CD4-positive, alpha-beta T cell (primary cell): ENCODE measurements around the gene RGMB. TPM values are rescaled to one million over a fixed set of nuclear protein-coding genes. Genes with fewer than 3 reads are reported as not detected.

ENCODE experiments used
- ATAC-seq: fragments of 200-7000 bp; cut with Tn5 transposase; one replicate; pipeline ENCODE4 v1.10.0; 2022; ENCODE audit warnings: mild to moderate bottlenecking; ENCODE audit not compliant: poor library complexity
- CTCF ChIA-PET: fragments of 350-600 bp; sonication (Branson Sonifier 250); formaldehyde crosslinking; loops from one replicate; lab custom pipeline; 2021; ENCODE audit warnings: antibody characterized with exemption, inconsistent platforms; lab: Charles Lee
- POLR2A ChIA-PET: fragments of 350-600 bp; sonication (Branson Sonifier 250); formaldehyde crosslinking; loops from one replicate; lab custom pipeline; 2021; ENCODE audit warnings: antibody characterized with exemption, inconsistent platforms; lab: Charles Lee
- DNase-seq, 14 experiments: peaks; one replicate each; pipeline ENCODE4 v3.0.0-alpha.2; 2013 to 2020; ENCODE audit warnings: mixed read lengths in 2 of 14
- H3K27ac ChIP-seq, 2 donors: one replicate each; pipeline versions ENCODE4 v1.5.1 to v1.7.0; 2013; ENCODE audit warnings: low read length in 2 of 2, low read depth in 1 of 2, mild to moderate bottlenecking in 1 of 2
- H3K27me3 ChIP-seq, 2 experiments: 1 replicate in 1 of 2; 2 replicates in 1 of 2; pipeline versions ENCODE4 v1.6.1 to v1.7.0; 2013; ENCODE audit warnings: low read length in 2 of 2, control low read depth in 1 of 2, mild to moderate bottlenecking in 1 of 2, moderate library complexity in 1 of 2; ENCODE audit not compliant: insufficient read depth in 2 of 2, control insufficient read depth in 1 of 2
- H3K36me3 ChIP-seq: one replicate; pipeline ENCODE4 v1.6.1; 2013; ENCODE audit warnings: low read length, control low read depth; ENCODE audit not compliant: insufficient read depth
- H3K4me1 ChIP-seq: one replicate; pipeline ENCODE4 v1.6.1; 2013; ENCODE audit warnings: low read length, control low read depth; ENCODE audit not compliant: insufficient read depth
- H3K4me3 ChIP-seq: one replicate; pipeline ENCODE4 v1.5.1; 2013; ENCODE audit warnings: mild to moderate bottlenecking, low read length, moderate library complexity
- H3K9me3 ChIP-seq, 2 experiments: 1 replicate in 1 of 2; 2 replicates in 1 of 2; pipeline versions ENCODE4 v1.6.1 to v1.7.0; 2013; ENCODE audit warnings: low read length in 2 of 2, mild to moderate bottlenecking in 2 of 2, control low read depth in 1 of 2, moderate library complexity in 1 of 2; ENCODE audit not compliant: control insufficient read depth in 1 of 2, insufficient read depth in 1 of 2
- H3K27ac Mint-ChIP-seq: one replicate; pipeline ENCODE4 v1.8.0; 2020; ENCODE audit warnings: mixed read lengths
- H3K27me3 Mint-ChIP-seq: one replicate; pipeline ENCODE4 v1.8.0; 2021; ENCODE audit warnings: mixed read lengths
- H3K36me3 Mint-ChIP-seq: one replicate; pipeline ENCODE4 v1.8.0; 2021; ENCODE audit warnings: low read depth, mixed read lengths
- H3K4me1 Mint-ChIP-seq: one replicate; pipeline ENCODE4 v1.8.0; 2021; ENCODE audit warnings: low read depth, mixed read lengths
- H3K4me3 Mint-ChIP-seq: one replicate; pipeline ENCODE4 v1.8.0; 2020; ENCODE audit warnings: mild to moderate bottlenecking, mixed read lengths
- H3K9me3 Mint-ChIP-seq: one replicate; pipeline ENCODE4 v1.8.0; 2020; ENCODE audit warnings: mixed read lengths
- intact Hi-C, 2 experiments: fragments of 100-400 bp; cut with DNase I in 1 of 2; cut with micrococcal nuclease in 1 of 2; formaldehyde crosslinking; loops; one replicate each; pipeline versions ENCODE4 v1.15.1 to v1.9.0; 2023 to 2025; cut with DNase I, micrococcal nuclease
- polyA plus RNA-seq, 2 donors: library from polyadenylated mRNA; unstranded; fragments of 120-200 nt; gene quantifications; one replicate each; pipeline ENCODE4 v1.2.1, GENCODE V29; 2013
- total RNA-seq, 174 experiments: library from RNA in 2 of 174; stranded (reverse) in 2 of 174; gene quantifications; one replicate each; pipeline ENCODE4 v1.2.3 and lab custom pipeline; 2021 to 2026
- TF ChIP-seq, protein P1 (sequence below): fragments of 200-600 bp; IDR thresholded peaks from one replicate; pipeline ENCODE4 v1.8.0; 2022; ENCODE audit warnings: antibody characterized with exemption, mild to moderate bottlenecking

Gene RGMB
- 10 to 100 TPM; 15.8 to 15.9 TPM for total RNA-seq
- polyA plus RNA-seq (2013, experiment 1 of 2) = 6.9 TPM
- 5.8 TPM for polyA plus RNA-seq (2013, experiment 2 of 2)
- total RNA-seq (lab: John Stamatoyannopoulos, UW) = 4.6 to 58.5 (median 20.6) reads per million in 172 experiments

- Mint-ChIP-seq H3K27me3 (peaks cover 14% of the 10 kb centered on the region), H3K4me1 (peaks cover 72% of the 10 kb centered on the region), H3K27ac (peak within 1 kb of the TSS; percentile 87), H3K36me3 (peaks cover 13% of the 10 kb centered on the region), H3K9me3 (no peaks in the 10 kb centered on the region), H3K4me3 (peak within 1 kb of the TSS; percentile 99)
- Histone ChIP-seq H3K4me1 (peaks cover 45% of the 10 kb centered on the region), H3K36me3 (no peaks in the 10 kb centered on the region), H3K27me3 (peaks cover 0 to 12% of the 10 kb centered on the region in 2 experiments), H3K4me3 (peak within 1 kb of the TSS; percentile 74), H3K9me3 (peaks cover 0 to 6% of the 10 kb centered on the region in 2 experiments), H3K27ac (peak within 1 kb of the TSS; percentile 10 to 61)
- TF ChIP-seq, protein P1, sequence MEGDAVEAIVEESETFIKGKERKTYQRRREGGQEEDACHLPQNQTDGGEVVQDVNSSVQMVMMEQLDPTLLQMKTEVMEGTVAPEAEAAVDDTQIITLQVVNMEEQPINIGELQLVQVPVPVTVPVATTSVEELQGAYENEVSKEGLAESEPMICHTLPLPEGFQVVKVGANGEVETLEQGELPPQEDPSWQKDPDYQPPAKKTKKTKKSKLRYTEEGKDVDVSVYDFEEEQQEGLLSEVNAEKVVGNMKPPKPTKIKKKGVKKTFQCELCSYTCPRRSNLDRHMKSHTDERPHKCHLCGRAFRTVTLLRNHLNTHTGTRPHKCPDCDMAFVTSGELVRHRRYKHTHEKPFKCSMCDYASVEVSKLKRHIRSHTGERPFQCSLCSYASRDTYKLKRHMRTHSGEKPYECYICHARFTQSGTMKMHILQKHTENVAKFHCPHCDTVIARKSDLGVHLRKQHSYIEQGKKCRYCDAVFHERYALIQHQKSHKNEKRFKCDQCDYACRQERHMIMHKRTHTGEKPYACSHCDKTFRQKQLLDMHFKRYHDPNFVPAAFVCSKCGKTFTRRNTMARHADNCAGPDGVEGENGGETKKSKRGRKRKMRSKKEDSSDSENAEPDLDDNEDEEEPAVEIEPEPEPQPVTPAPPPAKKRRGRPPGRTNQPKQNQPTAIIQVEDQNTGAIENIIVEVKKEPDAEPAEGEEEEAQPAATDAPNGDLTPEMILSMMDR = no peak
- ChIA-PET POLR2A (interaction anchor here (1.2 to 2.3 kb wide), 4 partner anchors 153 to 160 kb away, joined by 3 to 17 read pairs (median 3); partner anchors contain the start of gene CHD1), CTCF (interaction anchor here (2.2 kb wide), 1 partner anchor 23 kb away, joined by 4 read pairs; no protein-coding TSS in a partner anchor)
- intact Hi-C loops = loop anchor here (2.0 to 10.0 kb wide), 5 partner anchors 23 to 1969 kb away; partner anchors contain the start of genes CHD1 (in 1 of the 2), ERAP1 (in 1 of the 2) and LNPEP (in 1 of the 2)
- ATAC-seq (peak; percentile 85), DNase-seq (peak; percentile 79 to 94 (median 88))
Measured at GRCh38 chr5:98773464-98774191, at the start of gene RGMB. TSS of gene RGMB (plus strand) at chr5:98773663. CDS start at chr5:98774071, 408 bp downstream.

DNA sequence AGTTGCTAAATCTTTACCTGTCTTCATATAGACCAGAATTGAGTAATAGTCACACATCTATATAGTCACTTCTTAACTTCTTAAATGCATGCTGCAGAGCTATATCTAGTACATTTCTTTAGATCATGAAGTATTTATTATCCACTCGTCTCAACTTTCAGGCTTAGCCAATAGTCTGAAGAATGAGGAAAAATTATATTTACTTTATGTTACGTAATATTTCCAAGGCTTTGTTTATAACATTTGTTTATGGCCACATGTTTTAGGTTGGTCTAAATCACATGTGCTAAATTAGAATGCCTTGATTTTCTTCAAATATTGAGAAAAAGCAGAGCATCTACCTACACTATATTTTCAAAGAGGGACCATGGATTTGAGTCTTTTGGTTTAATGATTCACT, 47.2 kb upstream of the RGMB start:
- POLR2A ChIA-PET = no interaction called here
- DNase-seq = no peak
- no peaks in the 10 kb centered on the region for H3K36me3 ChIP-seq
- Mint-ChIP-seq H3K9me3 (no peaks in the 10 kb centered on the region), H3K36me3 (no peaks in the 10 kb centered on the region), H3K27ac (no peak overlapping the region), H3K4me1 (no peaks in the 10 kb centered on the region), H3K4me3 (no peak overlapping the region), H3K27me3 (peaks cover 32% of the 10 kb centered on the region)
- TF ChIP-seq, protein P1 = no peak
- ATAC-seq = no peak
- no peak overlapping the region for H3K4me3 ChIP-seq
- intact Hi-C loops = no loop called here
- CTCF ChIA-PET = interaction anchor here (0.6 kb wide), 1 partner anchor 221 kb away, joined by 3 read pairs; no protein-coding TSS in a partner anchor
- H3K9me3 ChIP-seq = no peaks in the 10 kb centered on the region
- no peaks in the 10 kb centered on the region for H3K27me3 ChIP-seq
- no peak overlapping the region for H3K27ac ChIP-seq
- H3K4me1 ChIP-seq = no peaks in the 10 kb centered on the region

GRCh38 chr5:98727686-98728085, 45.8 kb upstream of the RGMB start:
- Histone ChIP-seq H3K4me3 (no peak overlapping the region), H3K36me3 (no peaks in the 10 kb centered on the region), H3K9me3 (no peaks in the 10 kb centered on the region), H3K4me1 (no peaks in the 10 kb centered on the region), H3K27ac (no peak overlapping the region), H3K27me3 (no peaks in the 10 kb centered on the region)
- POLR2A ChIA-PET = no interaction called here
- ATAC-seq (no peak), DNase-seq (no peak)
- no peaks in the 10 kb centered on the region for H3K4me1 Mint-ChIP-seq
- no peaks in the 10 kb centered on the region for H3K36me3 Mint-ChIP-seq
- peaks cover 29% of the 10 kb centered on the region for H3K27me3 Mint-ChIP-seq
- CTCF ChIA-PET = no interaction called here
- H3K27ac Mint-ChIP-seq = no peak overlapping the region
- no peak overlapping the region for H3K4me3 Mint-ChIP-seq
- TF ChIP-seq, protein P1 = no peak
- intact Hi-C loops = no loop called here
- H3K9me3 Mint-ChIP-seq = no peaks in the 10 kb centered on the region
